Right cardiac atrium (tissue), 5 donors: ENCODE data around the gene ENTHD1. TPM values are rescaled to one million over a fixed set of nuclear protein-coding genes. Genes with fewer than 3 reads are reported as not detected.
"Not testable (repeated sequence)": the region's sequence is repeated elsewhere in the genome, so short reads cannot be mapped to it uniquely, and the experiment has no call there.

Experiments
- ATAC-seq, 2 donors: fragments of 200-7000 bp; cut with Tn5 transposase; one replicate each; pipeline versions ENCODE4 v1.8.0 to v1.9.1; 2020; ENCODE audit warnings: moderate library complexity in 2 of 2, mild to moderate bottlenecking in 1 of 2
- DNase-seq, 3 donors: peaks; one replicate each; pipeline ENCODE4 v3.0.0-alpha.2; 2020
- H3K27ac ChIP-seq: one replicate; pipeline ENCODE4 v1.5.1; 2013; ENCODE audit warnings: mild to moderate bottlenecking, low read length, control low read depth, moderate library complexity
- H3K27me3 ChIP-seq: one replicate; pipeline ENCODE4 v1.6.1; 2013; ENCODE audit not compliant: control insufficient read depth, insufficient read depth
- H3K4me1 ChIP-seq: one replicate; pipeline ENCODE4 v1.6.1; 2013; ENCODE audit warnings: low read length; ENCODE audit not compliant: control insufficient read depth, insufficient read depth
- H3K4me3 ChIP-seq: one replicate; pipeline ENCODE4 v1.5.1; 2013; ENCODE audit warnings: low read length, control low read depth
- H3K9me3 ChIP-seq: one replicate; pipeline ENCODE4 v1.6.1; 2013; ENCODE audit warnings: low read length; ENCODE audit not compliant: control insufficient read depth
- WGBS: extraction: QIAGEN DNeasy Blood & Tissue Kit; methylation state at CpG from one replicate; pipeline ENCODE4 v1.1.7; 2013; 5-methylcytosine and 5-hydroxymethylcytosine counted together
- intact Hi-C, 4 donors: fragments of 100-400 bp; cut with DNase I; formaldehyde crosslinking; loops; one replicate each; pipeline versions ENCODE4 v1.11.0 to v1.14.0; 2022 to 2023
- polyA plus RNA-seq: library from polyadenylated mRNA; stranded (reverse); fragments of 200-250 nt; gene quantifications from one replicate; pipeline ENCODE4 v1.2.3, GENCODE V29; 2013
- total RNA-seq, 4 donors: library from RNA; stranded (reverse); fragmentation: NEBNext Ultra II Directional; extraction: Animal tissue kit (Norgen Biotek cat#: 25700); gene quantifications; one replicate each; pipeline ENCODE4 v1.2.1, GENCODE V29; 2021
- donor health status: healthy with polysubstance abuse.
- donor health status: DM: no; HTN: yes; CAD: no.
- donor health status: DM: no; HTN: no; CAD: no.
- donor health status: DM: no; HTN: yes; CAD: no; lungs with severe emphysema.
- donor health status: DM: yes; HTN: yes; CAD: no.

Gene ENTHD1
- total and polyA plus RNA-seq, 5 donors: 0.02 TPM; not detected in 4

DNA sequence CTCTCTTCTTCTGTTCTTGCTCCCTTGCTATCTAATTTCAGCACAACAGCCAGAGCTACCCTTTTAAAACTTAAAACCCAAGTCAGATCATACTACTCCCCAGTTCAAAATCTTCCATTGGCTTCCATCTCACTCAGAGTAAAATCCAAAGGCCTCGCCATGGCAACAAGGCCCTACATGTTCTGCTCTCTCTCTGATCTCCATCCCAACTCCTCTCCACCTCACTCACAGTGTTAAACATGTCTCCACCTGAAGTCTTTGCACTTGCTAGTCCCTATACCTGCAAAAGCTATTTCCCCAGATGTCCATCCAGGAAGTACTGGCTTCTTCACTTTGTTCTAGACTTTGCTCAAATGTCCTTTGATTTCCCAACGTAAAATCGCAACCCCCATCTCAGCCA is 4.3 kb upstream of the ENTHD1 start:
- Histone ChIP-seq H3K4me1 (no peaks in the 10 kb centered on the region), H3K27me3 (no peaks in the 10 kb centered on the region), H3K4me3 (no peak overlapping the region), H3K27ac (no peak overlapping the region), H3K9me3 (no peaks in the 10 kb centered on the region)
- DNase-seq: no peak
- WGBS: 87% methylated on average over 3 of the region's 3 CpGs
- intact Hi-C loops: no loop called here
- ATAC-seq: no peak

DNA sequence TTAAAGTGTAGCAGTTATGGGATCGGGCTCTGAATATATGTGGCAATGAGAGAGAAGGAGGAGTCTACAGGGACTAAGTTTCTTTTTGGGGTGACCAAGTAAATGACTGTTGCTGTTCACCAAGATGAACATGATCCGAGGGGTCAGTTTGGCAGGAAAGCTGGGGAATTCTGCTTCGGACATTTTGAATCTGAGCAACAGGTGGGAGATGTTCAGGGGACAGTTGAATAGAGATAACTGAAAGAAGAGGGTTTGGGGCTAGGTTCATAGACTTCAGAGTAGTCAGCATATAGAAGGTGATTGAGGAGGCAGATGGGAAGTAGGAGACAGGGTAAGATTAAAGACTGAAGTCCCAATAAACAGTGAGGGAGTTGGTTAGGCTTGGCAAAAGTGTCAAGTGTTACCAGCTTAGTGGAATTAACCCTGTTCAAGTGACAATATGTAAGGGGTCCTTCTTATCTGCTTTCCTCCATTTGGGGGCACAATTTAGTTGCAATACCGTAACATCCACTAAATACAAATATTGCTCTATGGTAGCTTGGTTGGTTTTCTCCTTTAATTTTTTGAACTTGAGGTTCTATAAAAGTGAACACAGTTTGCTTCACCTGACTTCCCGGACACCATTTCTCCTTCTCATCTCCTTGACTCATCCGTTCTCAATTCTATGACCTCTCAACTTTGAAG is 2.9 kb upstream of the ENTHD1 start:
- intact Hi-C loops: no loop called here
- no peaks in the 10 kb centered on the region for H3K4me1 ChIP-seq
- no peaks in the 10 kb centered on the region for H3K9me3 ChIP-seq
- WGBS: 80% methylated on average over 6 of the region's 6 CpGs
- DNase-seq (no peak), ATAC-seq (no peak)
- H3K4me3 ChIP-seq: no peak overlapping the region
- H3K27me3 ChIP-seq: no peaks in the 10 kb centered on the region
- no peak overlapping the region for H3K27ac ChIP-seq

DNA sequence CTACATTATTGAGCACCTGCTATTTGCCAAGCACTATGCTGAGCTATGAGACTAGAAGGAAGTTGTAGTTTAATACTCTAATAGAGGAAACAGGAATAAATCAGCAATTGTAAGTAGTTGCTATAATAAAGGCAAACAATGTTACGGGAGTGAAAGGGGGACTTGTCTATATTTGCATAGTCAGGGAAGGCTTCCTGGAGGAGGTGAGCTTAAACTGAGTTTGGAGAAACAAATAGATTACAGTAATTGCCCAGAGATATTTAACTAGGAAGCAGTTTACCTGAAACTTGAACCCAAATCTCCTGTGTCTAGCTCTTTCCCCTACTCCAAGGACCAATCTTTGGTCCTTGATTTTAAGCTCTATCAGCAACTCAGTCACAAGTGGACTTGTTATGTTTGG is 2.1 kb upstream of the ENTHD1 start:
- 71% methylated on average over 1 of the region's 1 CpG for WGBS
- intact Hi-C loops: no loop called here

DNA sequence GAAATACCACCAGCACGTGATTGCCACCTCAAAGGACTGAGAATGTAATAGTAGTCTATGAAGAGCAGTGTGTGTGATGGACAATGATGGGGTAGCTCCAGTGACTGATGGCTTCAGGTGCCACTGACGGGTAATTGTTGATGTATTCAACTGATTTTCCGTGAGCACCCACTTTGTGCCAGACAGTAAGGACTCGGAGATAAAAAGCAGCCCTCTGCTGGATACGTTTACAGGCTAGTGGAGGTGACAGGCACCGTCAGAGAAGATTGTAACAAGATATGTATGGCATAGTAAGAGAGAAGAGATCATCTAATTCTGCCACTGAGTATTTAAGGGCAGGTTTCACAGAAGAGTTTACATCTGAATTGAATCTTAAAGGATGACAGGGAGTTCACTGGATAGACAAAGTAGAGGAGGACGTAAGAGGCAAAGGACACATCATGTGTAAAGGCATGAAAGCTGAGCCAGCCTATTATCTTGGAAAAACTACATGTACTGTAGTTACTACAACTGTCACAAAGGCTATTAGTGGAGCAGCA is 1.1 kb upstream of the ENTHD1 start:
- no peak for ATAC-seq
- no peaks in the 10 kb centered on the region for H3K9me3 ChIP-seq
- H3K27me3 ChIP-seq: no peaks in the 10 kb centered on the region
- DNase-seq: no peak
- H3K27ac ChIP-seq: no peak overlapping the region
- H3K4me1 ChIP-seq: no peaks in the 10 kb centered on the region
- H3K4me3 ChIP-seq: no peak overlapping the region
- 45% methylated on average over 7 of the region's 7 CpGs for WGBS
- intact Hi-C loops: no loop called here

More for the DNA sequence above, 2.1 kb upstream of the ENTHD1 start:
- DNase-seq (no peak), ATAC-seq (no peak)
- H3K4me1 ChIP-seq: no peaks in the 10 kb centered on the region
- no peak overlapping the region for H3K27ac ChIP-seq
- no peaks in the 10 kb centered on the region for H3K27me3 ChIP-seq
- no peak overlapping the region for H3K4me3 ChIP-seq
- H3K9me3 ChIP-seq: no peaks in the 10 kb centered on the region

DNA sequence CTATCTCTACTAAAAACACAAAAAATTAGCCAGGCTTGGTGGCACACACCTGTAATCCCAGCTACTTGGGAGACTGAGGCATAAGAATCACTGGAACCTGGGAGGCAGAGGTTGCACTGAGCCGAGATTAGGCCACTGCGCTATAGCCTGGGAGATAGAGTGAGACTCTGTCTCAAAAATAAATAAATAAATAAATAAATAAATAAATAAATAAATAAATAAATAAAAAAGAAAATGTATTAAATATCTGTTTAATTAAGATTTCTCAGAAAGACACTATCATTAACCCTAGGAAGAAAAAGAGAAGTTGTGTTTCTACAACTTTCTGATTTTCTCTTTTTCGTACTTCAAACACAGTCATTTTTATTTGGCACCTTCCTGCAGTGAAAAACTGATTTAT is 3.6 kb downstream of the ENTHD1 start:
- H3K9me3 ChIP-seq, H3K27me3 ChIP-seq, H3K4me3 ChIP-seq, H3K4me1 ChIP-seq, ATAC-seq, H3K27ac ChIP-seq, DNase-seq, intact Hi-C loops: not testable (repeated sequence)
- 79% methylated on average over 3 of the region's 3 CpGs for WGBS

DNA sequence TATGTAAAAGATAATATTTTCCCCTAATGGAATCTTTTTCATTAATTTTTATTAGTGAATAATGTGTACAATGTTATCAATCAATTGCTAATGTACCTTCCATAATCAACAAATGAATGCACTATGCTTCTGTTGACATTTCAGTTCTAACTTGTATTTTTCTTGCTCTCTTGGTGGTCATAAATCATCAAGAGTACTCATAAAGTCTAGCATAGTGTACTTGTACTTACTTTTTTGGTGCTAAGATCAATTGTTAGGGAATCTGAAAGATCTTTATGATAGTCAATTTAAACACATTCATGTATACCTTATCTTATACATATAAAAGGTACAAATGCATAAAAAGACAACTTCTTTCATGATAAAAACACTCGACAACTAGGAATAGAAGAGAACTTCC is 10.5 kb downstream of the ENTHD1 start:
- peaks cover 4% of the 10 kb centered on the region for H3K27me3 ChIP-seq
- intact Hi-C loops: no loop called here
- DNase-seq (no peak), ATAC-seq (no peak)
- H3K27ac ChIP-seq: no peak overlapping the region
- no peaks in the 10 kb centered on the region for H3K4me1 ChIP-seq
- no peak overlapping the region for H3K4me3 ChIP-seq
- 35% methylated on average over 1 of the region's 1 CpG for WGBS
- H3K9me3 ChIP-seq: no peaks in the 10 kb centered on the region

DNA sequence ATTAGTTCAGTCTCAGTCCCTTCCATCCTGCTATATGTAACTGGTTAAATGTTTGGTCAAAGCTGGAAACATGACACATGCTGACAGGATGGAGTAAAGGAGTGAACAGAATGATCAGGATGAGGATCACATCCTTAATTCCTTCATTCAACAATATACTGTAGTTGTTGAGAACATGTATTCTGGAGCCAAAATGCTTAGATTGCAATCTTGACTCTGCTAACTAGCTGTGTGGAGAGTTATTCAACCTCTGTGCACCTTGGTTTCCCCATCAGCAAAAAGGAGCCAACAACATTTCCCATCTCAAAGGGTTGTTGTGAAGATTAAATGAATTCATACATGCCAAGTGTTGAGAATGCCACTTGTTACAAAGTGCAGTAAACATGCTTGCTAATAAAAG is 12.8 kb downstream of the ENTHD1 start:
- intact Hi-C loops: no loop called here
- H3K4me1 ChIP-seq: no peaks in the 10 kb centered on the region
- H3K9me3 ChIP-seq: no peaks in the 10 kb centered on the region
- H3K27me3 ChIP-seq: no peaks in the 10 kb centered on the region
- no peak for DNase-seq
- no peak overlapping the region for H3K4me3 ChIP-seq
- no peak overlapping the region for H3K27ac ChIP-seq
- ATAC-seq: no peak

DNA sequence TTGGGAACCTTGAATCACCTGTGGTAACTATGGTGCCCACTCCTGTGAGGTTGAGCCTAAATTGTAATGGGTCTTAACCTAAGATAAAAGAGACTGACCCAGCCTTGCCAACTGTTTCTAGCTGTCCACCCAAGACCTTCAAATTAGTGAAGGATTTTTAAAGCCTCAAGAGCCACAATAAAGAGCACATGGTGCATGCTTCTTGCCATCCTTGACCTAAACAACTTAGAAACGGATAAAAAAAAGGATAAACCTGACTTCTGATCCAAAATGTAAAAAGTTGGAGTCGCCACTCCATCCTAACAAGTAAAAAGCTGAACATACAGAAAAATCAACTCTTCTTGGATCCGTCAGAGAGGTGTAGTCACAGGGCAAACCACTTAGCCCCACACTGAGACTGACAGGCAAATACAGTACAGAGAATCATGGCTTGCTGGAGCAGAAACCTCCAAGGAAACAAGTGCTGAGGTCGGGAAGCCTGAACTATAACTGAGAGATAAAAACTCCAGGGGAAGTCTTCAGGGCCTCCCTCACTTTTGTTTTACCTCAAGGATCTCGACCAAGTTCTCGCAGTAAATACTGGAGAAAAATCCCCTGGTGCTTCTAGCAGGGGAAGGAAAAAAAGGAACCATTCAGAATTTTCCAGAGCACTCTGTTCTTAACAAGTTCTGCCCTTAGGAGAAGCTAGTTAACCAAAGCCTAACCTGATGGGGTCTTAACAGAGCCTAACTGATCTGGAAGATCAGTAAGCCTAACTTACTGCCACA is 16.3 kb downstream of the ENTHD1 start:
- ATAC-seq: no peak
- Histone ChIP-seq H3K27me3 (no peaks in the 10 kb centered on the region), H3K4me3 (no peak overlapping the region), H3K27ac (no peak overlapping the region), H3K4me1 (no peaks in the 10 kb centered on the region), H3K9me3 (no peaks in the 10 kb centered on the region)
- intact Hi-C loops: no loop called here
- no peak for DNase-seq
- WGBS: 51% methylated on average over 6 of the region's 6 CpGs

DNA sequence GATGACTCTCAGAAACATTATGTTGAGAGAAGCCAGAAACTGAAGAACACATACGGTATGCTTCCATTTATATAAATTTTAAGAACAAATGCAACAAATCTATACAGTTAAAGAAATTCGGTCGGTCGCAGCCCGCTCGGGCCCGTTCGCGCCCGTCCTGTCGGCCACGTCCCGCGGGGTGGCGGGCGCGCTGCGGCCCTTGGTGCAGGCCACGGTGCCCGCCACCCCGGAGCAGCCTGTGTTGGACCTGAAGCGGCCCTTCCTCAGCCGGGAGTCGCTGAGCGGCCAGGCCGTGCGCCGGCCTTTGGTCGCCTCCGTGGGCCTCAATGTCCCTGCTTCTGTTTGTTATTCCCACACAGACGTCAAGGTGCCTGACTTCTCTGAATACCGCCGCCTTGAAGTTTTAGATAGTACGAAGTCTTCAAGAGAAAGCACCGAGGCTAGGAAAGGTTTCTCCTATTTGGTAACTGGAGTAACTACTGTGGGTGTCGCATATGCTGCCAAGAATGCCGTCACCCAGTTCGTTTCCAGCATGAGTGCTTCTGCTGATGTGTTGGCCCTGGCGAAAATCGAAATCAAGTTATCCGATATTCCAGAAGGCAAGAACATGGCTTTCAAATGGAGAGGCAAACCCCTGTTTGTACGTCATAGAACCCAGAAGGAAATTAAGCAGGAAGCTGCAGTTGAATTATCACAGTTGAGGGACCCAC is 18.2 kb downstream of the ENTHD1 start:
- peak in 1 of 2 donors; percentile 54 for ATAC-seq
- intact Hi-C loops, H3K27ac ChIP-seq, H3K9me3 ChIP-seq, H3K4me1 ChIP-seq, H3K27me3 ChIP-seq, DNase-seq: not testable (repeated sequence)
- H3K4me3 ChIP-seq: peak overlapping the region; percentile 20
- 83% methylated on average over 37 of the region's 42 CpGs for WGBS

DNA sequence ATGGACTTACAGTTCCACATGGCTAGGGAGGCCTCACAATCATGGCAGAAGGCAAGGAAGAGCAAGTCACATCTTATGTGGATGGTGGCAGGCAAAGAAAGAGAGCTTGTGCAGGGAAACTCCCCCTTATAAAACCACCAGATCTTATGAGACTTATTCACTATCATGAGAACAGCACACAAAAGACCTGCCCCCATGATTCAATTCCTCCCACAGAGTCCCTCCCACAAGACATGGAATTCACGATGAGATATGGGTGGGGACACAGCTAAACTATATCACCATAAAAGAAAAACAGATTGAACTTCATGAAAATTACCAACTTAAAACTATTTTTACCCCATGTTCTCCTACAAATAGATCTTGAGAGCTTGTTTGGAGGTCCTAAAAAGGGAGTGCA is 19.6 kb downstream of the ENTHD1 start:
- Histone ChIP-seq H3K4me3 (no peak overlapping the region), H3K9me3 (no peaks in the 10 kb centered on the region), H3K27ac (no peak overlapping the region), H3K27me3 (no peaks in the 10 kb centered on the region), H3K4me1 (no peaks in the 10 kb centered on the region)
- intact Hi-C loops: no loop called here
- no peak for DNase-seq
- WGBS: 29% methylated on average over 1 of the region's 1 CpG
- no peak for ATAC-seq

DNA sequence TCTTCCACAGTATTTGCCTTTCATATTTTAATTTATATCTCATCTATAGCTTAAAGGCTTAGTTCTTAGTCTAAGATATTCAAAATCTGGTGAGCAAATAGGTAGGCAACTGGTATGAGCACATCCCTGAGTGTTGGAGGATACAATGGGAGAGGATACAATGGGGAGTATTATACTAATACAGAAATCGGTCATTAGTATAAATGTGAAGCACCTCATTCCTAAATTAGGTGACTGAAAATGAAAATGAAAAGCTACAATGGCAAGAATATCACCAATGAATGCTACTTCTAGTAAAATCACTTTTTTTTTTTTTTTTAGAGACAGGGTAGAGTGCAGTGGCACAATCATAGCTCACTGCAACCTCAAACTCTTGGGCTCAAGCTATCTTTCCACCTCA is 21.0 kb downstream of the ENTHD1 start:
- no peak for ATAC-seq
- no peak for DNase-seq
- H3K9me3 ChIP-seq: no peaks in the 10 kb centered on the region
- H3K4me1 ChIP-seq: no peaks in the 10 kb centered on the region
- no peak overlapping the region for H3K4me3 ChIP-seq
- 78% methylated on average over 1 of the region's 1 CpG for WGBS
- H3K27me3 ChIP-seq: no peaks in the 10 kb centered on the region
- intact Hi-C loops: no loop called here
- no peak overlapping the region for H3K27ac ChIP-seq
